ENCODE measurements around the gene BAIAP3.

BAIAP3 gene

DNA sequence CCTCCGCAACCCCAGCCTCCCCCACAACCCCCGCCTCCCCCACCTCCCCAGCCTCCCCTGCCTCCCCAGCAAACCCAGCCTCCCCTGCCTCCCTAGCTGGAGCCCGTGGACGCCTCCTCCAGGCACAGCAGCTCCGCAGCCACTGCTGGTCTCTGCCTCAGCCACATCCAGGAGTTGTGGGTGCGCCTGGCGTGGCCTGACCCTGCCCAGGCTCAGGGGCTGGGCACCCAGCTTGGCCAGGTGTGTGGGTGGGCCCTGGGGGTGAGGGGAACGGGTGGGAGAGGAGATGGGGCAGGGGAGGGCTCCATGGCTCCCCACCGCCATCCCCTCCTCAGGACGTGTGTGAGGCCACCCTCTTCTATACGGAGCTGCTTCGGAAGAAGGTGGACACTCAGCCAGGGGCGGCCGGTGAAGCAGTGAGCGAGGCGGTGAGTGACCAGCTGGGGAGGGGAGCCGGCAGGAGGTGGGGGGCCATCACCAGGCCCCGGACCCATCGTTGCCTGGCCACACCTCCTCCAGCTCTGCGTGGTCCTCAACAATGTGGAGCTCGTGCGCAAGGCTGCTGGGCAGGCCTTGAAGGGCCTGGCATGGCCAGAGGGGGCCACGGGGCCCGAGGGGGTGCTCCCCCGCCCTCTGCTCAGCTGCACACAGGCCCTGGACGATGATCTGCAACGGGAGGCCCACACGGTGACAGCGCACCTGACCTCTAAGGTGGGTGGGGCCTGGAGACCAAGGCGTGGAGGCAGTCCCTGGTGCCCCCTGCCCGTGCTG is 12.4 kb downstream of the BAIAP3 start:
- TF ChIP-seq, protein P1, sequence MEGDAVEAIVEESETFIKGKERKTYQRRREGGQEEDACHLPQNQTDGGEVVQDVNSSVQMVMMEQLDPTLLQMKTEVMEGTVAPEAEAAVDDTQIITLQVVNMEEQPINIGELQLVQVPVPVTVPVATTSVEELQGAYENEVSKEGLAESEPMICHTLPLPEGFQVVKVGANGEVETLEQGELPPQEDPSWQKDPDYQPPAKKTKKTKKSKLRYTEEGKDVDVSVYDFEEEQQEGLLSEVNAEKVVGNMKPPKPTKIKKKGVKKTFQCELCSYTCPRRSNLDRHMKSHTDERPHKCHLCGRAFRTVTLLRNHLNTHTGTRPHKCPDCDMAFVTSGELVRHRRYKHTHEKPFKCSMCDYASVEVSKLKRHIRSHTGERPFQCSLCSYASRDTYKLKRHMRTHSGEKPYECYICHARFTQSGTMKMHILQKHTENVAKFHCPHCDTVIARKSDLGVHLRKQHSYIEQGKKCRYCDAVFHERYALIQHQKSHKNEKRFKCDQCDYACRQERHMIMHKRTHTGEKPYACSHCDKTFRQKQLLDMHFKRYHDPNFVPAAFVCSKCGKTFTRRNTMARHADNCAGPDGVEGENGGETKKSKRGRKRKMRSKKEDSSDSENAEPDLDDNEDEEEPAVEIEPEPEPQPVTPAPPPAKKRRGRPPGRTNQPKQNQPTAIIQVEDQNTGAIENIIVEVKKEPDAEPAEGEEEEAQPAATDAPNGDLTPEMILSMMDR (conservative IDR thresholded peaks at IDR 0.05): no peak
- H3K27ac ChIP-seq: no peak overlapping the region

DNA sequence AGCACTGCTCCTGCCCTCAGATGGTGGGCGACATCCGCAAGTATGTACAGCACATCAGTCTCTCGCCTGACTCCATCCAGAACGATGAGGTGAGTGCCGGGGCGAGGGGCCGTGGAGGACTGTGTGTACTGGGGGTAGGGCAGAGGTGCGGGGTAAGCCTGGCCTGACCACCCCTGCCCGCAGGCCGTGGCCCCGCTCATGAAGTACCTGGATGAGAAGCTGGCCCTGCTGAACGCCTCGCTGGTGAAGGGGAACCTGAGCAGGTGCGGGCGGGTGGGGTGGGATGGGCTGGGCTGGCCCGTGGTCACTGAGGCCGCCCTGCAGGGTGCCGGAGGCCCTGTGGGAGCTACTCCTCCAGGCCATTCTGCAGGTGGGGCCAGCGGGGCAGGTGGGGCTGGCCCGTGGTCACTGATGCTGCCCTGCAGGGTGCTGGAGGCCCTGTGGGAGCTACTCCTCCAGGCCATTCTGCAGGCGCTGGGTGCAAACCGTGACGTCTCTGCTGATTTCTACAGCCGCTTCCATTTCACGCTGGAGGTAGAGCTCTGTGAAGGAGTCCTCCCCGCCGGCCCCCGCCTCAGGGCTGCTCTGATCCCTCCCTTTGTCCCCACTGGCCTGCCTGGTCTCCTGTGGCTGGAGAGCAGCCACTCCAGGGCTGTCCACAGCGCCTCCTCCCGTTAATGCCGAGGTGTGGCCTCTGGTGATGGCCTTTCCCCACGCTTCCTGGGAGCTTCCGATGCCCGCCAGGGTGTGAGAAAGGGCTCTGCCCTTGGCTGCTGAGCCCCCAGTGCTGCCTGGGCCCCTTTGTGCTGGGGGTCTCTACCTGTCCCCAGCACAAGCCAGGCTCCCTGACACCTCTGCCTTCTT is 13.2 kb downstream of the BAIAP3 start:
- TF ChIP-seq, protein P1 (conservative IDR thresholded peaks at IDR 0.05): no peak
- H3K27ac ChIP-seq: no peak overlapping the region

DNA sequence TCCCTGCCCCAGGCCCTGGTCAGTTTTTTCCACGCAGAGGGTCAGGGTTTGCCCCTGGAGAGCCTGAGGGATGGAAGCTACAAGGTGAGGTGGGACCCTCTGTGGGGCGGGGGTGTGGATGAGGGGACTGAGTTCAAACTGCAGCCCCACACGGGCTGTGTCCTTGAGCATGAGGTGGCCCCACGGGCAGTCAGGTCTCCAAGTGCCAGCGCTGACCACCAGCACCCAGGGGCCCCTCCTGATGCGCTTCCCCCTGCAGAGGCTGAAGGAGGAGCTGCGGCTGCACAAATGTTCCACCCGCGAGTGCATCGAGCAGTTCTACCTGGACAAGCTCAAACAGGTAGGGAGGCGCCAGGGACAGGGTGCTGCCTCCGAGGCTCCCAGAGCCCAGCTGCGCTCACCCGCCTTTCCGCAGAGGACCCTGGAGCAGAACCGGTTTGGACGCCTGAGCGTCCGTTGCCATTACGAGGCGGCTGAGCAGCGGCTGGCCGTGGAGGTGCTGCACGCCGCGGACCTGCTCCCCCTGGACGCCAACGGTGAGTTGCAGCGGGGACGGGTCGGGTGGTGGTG is 13.9 kb downstream of the BAIAP3 start:
- H3K27ac ChIP-seq: no peak overlapping the region
- TF ChIP-seq, protein P1 (conservative IDR thresholded peaks at IDR 0.05): no peak

DNA sequence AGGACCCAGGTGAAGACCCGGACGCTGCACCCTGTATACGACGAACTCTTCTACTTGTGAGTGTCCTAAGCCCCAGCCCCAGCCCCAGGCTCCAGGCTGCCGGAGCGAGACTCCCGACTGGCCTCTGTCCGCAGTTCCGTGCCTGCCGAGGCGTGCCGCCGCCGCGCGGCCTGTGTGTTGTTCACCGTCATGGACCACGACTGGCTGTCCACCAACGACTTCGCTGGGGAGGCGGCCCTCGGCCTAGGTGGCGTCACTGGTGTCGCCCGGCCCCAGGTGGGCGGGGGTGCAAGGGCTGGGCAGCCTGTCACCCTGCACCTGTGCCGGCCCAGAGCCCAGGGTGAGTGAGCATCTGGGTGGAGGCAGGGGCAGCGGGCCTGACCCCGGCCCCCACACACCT is 14.5 kb downstream of the BAIAP3 start:
- H3K27ac ChIP-seq: no peak overlapping the region
- TF ChIP-seq, protein P1 (conservative IDR thresholded peaks at IDR 0.05): no peak

DNA sequence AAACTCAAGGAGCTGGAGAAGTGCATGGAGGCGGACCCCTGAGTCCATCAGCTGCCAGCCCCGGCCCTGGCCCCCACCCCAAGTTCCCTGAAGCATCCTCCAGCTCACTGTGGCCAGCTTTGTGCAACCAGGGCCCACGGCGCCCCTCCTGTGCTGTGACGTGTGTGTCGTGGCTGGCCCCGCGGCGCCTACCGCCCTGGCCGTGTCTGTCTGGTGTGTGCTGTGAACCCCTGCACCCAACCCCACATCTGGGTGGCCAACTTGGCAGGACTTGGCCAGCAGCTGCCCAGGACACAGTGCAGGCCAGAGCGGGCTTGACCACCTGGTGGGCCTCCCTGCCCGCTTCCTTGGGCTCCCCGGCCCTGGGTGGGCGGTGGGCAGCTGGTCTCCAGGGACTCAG is 15.0 kb downstream of the BAIAP3 start:
- no peak overlapping the region for H3K27ac ChIP-seq
- TF ChIP-seq, protein P1 (conservative IDR thresholded peaks at IDR 0.05): no peak

DNA sequence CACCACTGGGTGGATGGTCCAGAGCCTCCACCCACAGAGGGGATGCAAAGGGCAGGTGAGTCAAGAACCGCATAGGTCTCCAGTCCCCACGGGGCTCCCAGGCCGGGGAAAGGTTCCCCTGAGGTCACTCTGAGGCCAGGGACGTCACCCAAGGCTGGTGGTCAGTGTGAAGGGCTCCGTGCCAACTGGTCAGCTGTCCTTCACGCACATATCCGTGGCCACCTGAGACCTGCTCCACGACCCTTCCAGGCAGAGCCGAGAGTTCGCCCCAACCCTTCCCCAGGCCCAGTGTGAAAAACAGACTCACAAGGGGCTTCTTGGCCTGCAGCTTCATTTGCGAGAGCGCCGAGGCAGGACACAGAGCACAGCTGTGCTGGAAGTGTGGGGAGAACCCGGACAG is 15.5 kb downstream of the BAIAP3 start:
- H3K27ac ChIP-seq: no peak overlapping the region
- TF ChIP-seq, protein P1 (conservative IDR thresholded peaks at IDR 0.05): no peak

DNA sequence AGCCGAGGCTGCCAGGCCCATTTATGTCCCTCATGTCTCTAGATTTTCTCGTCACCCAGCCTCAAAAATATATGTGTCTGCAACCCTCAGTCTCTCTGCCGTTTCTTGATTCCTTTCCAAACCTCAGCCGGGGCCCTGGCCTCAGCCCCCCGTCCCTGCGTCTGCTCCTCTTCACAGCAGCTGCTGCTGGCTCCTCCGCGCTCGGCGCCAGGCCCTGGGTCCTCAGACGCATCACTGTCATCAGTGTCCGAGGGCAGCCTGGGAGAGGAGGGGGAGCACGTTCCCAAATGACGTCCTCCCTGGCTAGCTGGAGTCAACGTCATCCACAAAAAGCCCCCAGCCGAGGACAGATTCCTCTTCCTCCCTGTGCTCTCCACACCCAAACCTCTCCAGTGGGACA is 15.9 kb downstream of the BAIAP3 start:
- H3K27ac ChIP-seq: no peak overlapping the region
- TF ChIP-seq, protein P1 (conservative IDR thresholded peaks at IDR 0.05): no peak

All from VCaP (cell line).